ENCODE data around the gene RPL36.

DNA sequence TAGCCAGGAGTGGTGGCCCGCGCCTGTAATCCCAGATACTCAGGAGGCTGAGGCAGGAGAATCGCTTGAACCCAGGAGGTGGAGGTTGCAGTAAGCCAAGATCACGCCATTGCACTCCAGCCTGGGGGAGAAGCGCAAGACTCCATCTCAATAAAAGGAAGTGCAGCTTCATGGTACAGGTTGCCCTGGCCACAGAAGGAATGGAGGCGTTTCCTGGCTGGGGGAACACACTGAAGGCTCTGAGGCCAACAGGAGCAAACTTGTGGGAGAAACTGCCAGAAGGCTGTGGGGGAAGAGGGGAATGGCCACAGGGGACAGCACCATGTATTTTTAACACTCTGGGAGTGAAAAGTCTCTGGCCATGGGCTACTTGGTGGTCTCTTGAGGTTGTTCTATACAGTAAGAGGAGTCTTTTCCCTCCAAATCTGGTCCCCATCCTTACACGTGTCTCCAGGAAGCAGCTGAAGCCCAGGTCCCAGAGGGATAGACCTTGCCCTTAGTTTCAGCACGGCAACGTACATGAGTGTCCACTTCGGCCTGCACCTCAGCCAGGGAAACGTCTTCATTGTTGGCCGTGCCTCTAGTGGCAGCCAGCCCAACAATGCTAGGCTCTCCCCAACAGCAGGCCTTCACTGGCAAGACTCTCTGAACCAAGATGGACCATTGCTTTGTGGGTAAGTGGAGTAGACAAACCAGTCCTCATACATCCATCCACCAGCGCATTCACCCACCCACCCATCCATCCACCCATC, 17.2 kb upstream of the RPL36 start:
- TF ChIP-seq, protein P1, sequence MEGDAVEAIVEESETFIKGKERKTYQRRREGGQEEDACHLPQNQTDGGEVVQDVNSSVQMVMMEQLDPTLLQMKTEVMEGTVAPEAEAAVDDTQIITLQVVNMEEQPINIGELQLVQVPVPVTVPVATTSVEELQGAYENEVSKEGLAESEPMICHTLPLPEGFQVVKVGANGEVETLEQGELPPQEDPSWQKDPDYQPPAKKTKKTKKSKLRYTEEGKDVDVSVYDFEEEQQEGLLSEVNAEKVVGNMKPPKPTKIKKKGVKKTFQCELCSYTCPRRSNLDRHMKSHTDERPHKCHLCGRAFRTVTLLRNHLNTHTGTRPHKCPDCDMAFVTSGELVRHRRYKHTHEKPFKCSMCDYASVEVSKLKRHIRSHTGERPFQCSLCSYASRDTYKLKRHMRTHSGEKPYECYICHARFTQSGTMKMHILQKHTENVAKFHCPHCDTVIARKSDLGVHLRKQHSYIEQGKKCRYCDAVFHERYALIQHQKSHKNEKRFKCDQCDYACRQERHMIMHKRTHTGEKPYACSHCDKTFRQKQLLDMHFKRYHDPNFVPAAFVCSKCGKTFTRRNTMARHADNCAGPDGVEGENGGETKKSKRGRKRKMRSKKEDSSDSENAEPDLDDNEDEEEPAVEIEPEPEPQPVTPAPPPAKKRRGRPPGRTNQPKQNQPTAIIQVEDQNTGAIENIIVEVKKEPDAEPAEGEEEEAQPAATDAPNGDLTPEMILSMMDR (conservative IDR thresholded peaks at IDR 0.05 in 1 of 2, IDR thresholded peaks at IDR 0.05 in 1 of 2; ENCODE audit: low read depth in 1 of 2, low read length in 2 of 2): no peak
- TF ChIP-seq EZH2 (IDR thresholded peaks at IDR 0.05; ENCODE audit: low read length, missing control alignments): no peak
